ENCODE data around the gene ZNF837.
A peak's percentile ranks its signal among the peaks of the same experiment; 100 is the strongest.

The ZNF837 gene

DNA sequence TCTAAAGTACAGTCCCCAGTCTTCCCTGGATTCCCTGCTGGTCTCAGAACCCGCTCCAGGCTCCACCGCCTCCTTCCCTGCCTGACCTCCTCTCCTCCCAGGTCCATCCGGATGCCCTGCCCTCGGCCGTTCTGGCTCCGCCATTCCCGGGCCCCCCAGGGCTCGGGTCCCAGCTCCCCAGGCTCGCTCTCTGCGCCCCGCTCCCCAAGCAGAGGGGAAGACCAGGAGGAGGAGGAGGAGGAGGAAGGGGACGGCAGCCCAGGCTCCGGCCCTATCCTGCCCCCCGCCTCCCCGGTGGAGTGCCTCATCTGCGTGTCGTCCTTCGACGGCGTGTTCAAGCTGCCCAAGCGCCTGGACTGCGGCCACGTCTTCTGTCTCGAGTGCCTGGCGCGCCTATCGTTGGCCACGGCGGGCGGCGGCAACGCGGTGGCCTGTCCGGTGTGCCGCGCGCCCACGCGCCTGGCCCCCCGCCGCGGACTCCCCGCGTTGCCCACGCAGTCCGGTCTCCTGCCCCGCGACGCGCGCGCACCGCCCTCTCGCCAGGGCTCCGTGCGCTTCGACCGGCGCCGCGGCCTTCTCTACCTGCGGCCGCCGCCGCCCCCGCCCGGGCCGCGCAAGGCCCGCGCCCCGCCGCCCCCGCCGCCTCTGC, 15.3 kb upstream of the ZNF837 start:
- TF ChIP-seq, protein P1, sequence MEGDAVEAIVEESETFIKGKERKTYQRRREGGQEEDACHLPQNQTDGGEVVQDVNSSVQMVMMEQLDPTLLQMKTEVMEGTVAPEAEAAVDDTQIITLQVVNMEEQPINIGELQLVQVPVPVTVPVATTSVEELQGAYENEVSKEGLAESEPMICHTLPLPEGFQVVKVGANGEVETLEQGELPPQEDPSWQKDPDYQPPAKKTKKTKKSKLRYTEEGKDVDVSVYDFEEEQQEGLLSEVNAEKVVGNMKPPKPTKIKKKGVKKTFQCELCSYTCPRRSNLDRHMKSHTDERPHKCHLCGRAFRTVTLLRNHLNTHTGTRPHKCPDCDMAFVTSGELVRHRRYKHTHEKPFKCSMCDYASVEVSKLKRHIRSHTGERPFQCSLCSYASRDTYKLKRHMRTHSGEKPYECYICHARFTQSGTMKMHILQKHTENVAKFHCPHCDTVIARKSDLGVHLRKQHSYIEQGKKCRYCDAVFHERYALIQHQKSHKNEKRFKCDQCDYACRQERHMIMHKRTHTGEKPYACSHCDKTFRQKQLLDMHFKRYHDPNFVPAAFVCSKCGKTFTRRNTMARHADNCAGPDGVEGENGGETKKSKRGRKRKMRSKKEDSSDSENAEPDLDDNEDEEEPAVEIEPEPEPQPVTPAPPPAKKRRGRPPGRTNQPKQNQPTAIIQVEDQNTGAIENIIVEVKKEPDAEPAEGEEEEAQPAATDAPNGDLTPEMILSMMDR (conservative IDR thresholded peaks at IDR 0.05; ENCODE audit: low read depth, low read length) = no peak
- H3K4me3 ChIP-seq (ENCODE audit: low read length) = no peak overlapping the region

GRCh38 chr19:58395220-58395978, 14.6 kb upstream of the ZNF837 start, which contains the start of gene RNF225:
TSS of gene RNF225 (plus strand) at chr19:58395656. CDS start at chr19:58396090, 434 bp downstream.
- H3K4me3 ChIP-seq (ENCODE audit: low read length) = no peak within 1 kb of the TSS
- TF ChIP-seq, protein P1 (conservative IDR thresholded peaks at IDR 0.05; ENCODE audit: low read depth, low read length) = no peak
- no peak for DNase-seq (ENCODE audit: low read depth)

More for the DNA sequence above, 15.3 kb upstream of the ZNF837 start:
- no peak for DNase-seq (ENCODE audit: low read depth)

DNA sequence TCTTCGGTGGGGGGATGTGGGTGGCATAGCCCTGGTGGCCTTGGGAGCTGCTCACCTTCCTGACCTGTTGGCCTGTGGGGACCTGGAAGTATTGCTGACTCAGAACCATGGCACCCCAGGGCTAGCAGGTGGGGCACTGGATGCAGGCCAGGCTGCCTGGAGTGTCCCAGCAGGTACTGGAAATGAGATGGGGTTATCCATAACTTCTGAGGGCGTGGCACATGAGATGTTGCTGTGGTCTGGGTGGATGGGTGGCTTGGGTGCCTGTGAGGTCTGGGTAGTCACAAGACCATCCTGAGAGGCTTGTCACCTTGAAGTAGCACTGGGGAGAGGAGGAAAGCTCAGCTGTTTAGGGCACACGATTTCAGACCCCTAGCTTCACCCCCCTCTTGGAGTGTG, 14.0 kb upstream of the ZNF837 start:
- no peak overlapping the region for H3K4me3 ChIP-seq (ENCODE audit: low read length)
- no peak for DNase-seq (ENCODE audit: low read depth)
- TF ChIP-seq, protein P1 (conservative IDR thresholded peaks at IDR 0.05; ENCODE audit: low read depth, low read length) = no peak

DNA sequence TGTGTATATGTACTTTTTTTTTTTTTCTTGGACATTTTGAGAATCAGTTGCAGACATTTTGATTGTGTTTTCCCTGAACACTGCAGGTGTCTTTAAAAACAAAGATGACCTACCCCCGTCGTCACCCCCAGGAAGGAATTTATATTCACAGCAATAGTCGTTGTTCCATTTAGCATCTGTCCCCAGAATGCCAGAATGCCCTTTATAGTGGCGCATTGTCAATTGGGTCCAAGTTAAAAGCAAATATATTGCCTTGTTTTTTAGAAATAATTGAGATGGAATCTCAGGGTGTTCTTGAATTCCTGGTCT, 12.8 kb upstream of the ZNF837 start:
- H3K4me3 ChIP-seq (ENCODE audit: low read length) = no peak overlapping the region
- TF ChIP-seq, protein P1 (conservative IDR thresholded peaks at IDR 0.05; ENCODE audit: low read depth, low read length) = no peak
- DNase-seq (ENCODE audit: low read depth) = no peak

GRCh38 chr19:58392945-58393724, 12.3 kb upstream of the ZNF837 start:
- no peak for DNase-seq (ENCODE audit: low read depth)
- H3K4me3 ChIP-seq (ENCODE audit: low read length) = no peak overlapping the region
- TF ChIP-seq, protein P1 (conservative IDR thresholded peaks at IDR 0.05; ENCODE audit: low read depth, low read length) = no peak

DNA sequence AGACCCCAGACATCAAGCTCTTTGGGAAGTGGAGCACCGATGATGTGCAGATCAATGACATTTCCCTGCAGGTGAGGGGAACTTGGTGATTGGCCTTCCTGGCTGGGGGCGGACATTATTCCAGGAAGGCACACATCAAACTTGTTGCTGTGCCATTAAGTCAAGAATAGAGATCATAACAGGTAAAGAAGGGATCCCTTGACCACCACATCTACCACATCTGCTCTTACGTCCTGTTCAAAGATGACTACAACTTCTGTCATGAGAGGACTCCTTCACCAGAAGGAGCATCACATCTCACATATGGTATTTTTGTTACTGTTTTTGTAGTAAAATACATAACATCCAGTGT, 7.3 kb upstream of the ZNF837 start:
- TF ChIP-seq, protein P1 (conservative IDR thresholded peaks at IDR 0.05; ENCODE audit: low read depth, low read length) = peak; percentile 1
- peak overlapping the region; percentile 66 for H3K4me3 ChIP-seq (ENCODE audit: low read length)
- no peak for DNase-seq (ENCODE audit: low read depth)

All from retinal pigment epithelial cell (primary cell).